ENCODE data around the gene RNASE1.
"Not testable (repeated sequence)": the region's sequence is repeated elsewhere in the genome, so short reads cannot be mapped to it uniquely, and the experiment has no call there.

The RNASE1 gene

GRCh38 chr14:20802341-20803084 lies at the start of gene RNASE1:
Gene RNASE1, minus strand, starts transcription at chr14:20802844. Its CDS starts 776 bp downstream, at chr14:20802068.
- no peak within 1 kb of the TSS for H3K27ac Mint-ChIP-seq
- H3K9me3 Mint-ChIP-seq: no peaks in the 10 kb centered on the region
- DNase-seq: no peak
- H3K4me1 Mint-ChIP-seq (ENCODE audit: low read depth): peaks cover 5% of the 10 kb centered on the region
- no peaks in the 10 kb centered on the region for H3K27me3 Mint-ChIP-seq
- H3K4me3 Mint-ChIP-seq: no peak within 1 kb of the TSS
- no peaks in the 10 kb centered on the region for H3K36me3 Mint-ChIP-seq (ENCODE audit: low read depth)

DNA sequence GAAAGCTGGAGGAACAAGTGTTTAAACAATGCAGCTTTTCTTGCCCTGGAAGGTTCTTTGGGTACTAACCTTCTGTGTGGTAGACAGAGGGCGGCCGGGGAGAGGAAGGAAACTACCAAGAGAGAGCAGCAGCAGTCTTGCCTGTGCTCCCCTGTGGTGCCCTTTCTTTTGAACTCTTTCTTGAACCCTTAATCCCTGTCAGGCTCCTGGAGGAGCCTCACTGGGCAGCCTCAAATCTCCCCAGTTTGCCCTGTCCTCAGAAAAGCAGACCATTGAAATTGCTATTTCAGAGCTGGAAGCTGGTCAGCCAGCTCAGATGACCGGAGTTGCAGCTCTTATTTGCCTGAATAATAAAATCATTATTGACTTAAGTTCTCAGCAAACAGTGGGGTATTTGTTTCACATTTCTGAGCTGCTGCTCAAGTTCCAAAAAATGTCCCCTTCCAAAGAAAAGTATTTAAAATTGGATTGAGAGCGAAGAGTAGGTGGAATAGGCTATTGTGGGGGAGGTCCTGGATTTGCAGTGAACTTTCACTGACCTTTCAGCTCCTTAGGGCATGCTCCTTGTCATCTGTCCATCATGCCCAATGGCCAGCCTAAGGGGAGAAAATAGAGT lies 46.4 kb upstream of the RNASE1 start:
- Mint-ChIP-seq H3K27ac (no peak overlapping the region), H3K36me3 (ENCODE audit: low read depth) (no peaks in the 10 kb centered on the region), H3K9me3 (no peaks in the 10 kb centered on the region), H3K4me1 (ENCODE audit: low read depth) (no peaks in the 10 kb centered on the region), H3K27me3 (peaks cover 6% of the 10 kb centered on the region), H3K4me3 (no peak overlapping the region)
- no peak for DNase-seq

DNA sequence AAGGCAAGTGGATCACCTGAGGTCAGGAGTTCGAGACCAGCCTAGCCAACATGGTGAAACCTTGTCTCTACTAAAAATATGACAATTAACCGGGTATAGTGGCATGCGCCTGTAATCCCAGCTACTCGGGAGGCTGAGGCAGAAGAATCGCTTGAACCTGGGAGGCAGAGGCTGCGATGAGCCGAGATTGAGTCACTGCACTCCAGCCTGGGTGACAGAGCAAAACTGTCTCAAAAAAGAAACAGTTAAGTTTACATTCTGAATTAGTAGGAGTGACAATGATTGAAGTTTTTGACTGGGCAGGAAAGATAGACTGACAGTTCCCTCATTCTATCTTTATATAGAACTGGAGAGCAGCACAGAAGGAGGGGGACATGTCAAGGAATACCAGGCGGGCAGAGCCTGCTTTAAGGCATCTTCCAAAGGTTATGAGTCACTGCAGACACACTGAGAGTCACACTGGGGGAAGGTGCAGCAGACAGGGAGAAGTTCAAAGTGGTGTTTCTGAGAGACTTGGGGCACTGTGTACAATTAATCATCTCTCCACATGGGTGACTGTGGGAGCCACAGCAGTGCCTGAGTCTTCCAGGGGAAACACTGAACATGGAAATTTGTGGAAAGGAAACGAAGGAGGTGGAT lies 45.8 kb upstream of the RNASE1 start:
- Mint-ChIP-seq H3K27ac (no peak overlapping the region), H3K9me3 (no peaks in the 10 kb centered on the region), H3K4me1 (ENCODE audit: low read depth) (no peaks in the 10 kb centered on the region), H3K36me3 (ENCODE audit: low read depth) (no peaks in the 10 kb centered on the region), H3K27me3 (peaks cover 6% of the 10 kb centered on the region), H3K4me3 (no peak overlapping the region)
- no peak for DNase-seq

DNA sequence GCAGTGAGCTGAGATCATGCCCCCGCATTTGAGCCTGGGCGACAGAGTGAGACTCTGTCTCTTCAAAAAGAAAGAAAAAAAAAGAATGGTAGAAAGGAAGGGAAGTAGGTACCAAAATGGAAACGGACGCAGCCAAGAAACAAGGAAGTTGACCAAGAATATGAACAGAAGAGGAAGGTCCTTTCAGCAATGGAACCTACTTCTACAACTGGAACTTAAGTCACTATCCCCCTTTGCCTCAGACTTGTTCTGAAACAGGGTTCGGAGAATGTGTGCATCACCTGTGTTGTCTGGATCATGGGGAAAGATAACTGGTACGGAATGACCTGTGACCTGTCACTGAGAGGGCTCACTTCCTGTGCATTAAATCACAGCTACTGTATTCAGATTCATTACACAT lies 43.9 kb upstream of the RNASE1 start:
- no peaks in the 10 kb centered on the region for H3K36me3 Mint-ChIP-seq (ENCODE audit: low read depth)

DNA sequence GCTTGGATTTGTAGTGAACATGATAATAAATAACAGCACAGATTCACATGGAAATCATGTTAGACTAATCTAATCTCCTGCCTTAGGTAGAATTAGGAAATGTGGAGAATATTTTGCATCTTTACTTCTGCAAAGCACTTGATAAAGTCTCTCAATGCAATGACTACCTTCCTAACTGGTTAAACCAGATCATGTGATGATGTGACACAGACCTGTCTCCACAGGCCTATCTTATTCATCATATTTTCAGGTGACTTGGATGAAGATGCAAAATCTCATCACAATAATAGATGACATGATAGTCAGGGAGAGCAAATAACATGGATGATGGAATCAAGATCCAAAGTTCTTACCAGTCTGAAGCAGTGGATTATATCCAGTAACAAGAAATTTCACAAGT lies 38.5 kb upstream of the RNASE1 start:
- no peak for DNase-seq
- H3K4me3 Mint-ChIP-seq: no peak overlapping the region
- H3K4me1 Mint-ChIP-seq (ENCODE audit: low read depth): no peaks in the 10 kb centered on the region
- H3K9me3 Mint-ChIP-seq: no peaks in the 10 kb centered on the region
- H3K36me3 Mint-ChIP-seq (ENCODE audit: low read depth): no peaks in the 10 kb centered on the region
- no peaks in the 10 kb centered on the region for H3K27me3 Mint-ChIP-seq
- H3K27ac Mint-ChIP-seq: no peak overlapping the region

More for the DNA sequence above, 43.9 kb upstream of the RNASE1 start:
- H3K4me3 Mint-ChIP-seq: no peak overlapping the region
- H3K9me3 Mint-ChIP-seq: no peaks in the 10 kb centered on the region
- no peak for DNase-seq
- no peak overlapping the region for H3K27ac Mint-ChIP-seq
- H3K4me1 Mint-ChIP-seq (ENCODE audit: low read depth): no peaks in the 10 kb centered on the region
- peaks cover 6% of the 10 kb centered on the region for H3K27me3 Mint-ChIP-seq

GRCh38 chr14:20837831-20838230 lies 35.2 kb upstream of the RNASE1 start:
- no peaks in the 10 kb centered on the region for H3K4me1 Mint-ChIP-seq (ENCODE audit: low read depth)
- no peaks in the 10 kb centered on the region for H3K9me3 Mint-ChIP-seq
- H3K27ac Mint-ChIP-seq: no peak overlapping the region
- no peak for DNase-seq
- no peak overlapping the region for H3K4me3 Mint-ChIP-seq
- no peaks in the 10 kb centered on the region for H3K36me3 Mint-ChIP-seq (ENCODE audit: low read depth)
- H3K27me3 Mint-ChIP-seq: no peaks in the 10 kb centered on the region

DNA sequence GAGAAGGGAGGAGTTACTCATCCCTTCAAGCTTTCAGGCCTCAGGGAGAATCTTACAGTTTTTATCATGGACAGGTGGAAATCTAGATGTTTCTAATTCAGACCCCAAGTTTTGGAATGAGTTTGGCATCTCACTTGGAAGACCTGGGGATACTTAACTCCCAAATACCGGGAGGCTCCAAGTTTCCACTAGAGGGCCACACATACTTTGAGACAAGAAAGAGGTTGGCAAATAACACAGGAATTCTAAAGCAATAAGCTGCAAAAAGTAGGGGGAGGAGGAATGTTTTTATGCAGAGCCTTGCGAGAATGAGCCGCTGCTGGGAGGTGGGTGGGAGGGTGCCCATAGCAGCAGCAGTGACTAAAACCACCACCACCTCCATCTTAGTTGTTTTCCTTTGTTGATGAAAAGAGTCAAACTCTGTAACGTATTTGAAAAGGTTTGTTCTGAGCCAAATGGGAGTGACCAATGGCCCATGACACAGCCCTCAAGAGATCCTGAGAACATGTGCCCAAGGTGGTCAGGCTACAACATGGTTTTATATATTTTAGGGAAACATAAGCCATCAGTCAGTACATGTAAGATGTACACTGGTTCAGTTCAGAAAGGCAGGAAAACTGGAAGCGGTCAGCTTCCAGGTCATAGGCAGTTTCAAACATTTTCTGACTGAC lies 34.2 kb upstream of the RNASE1 start:
- DNase-seq: no peak
- H3K4me1 Mint-ChIP-seq (ENCODE audit: low read depth): no peaks in the 10 kb centered on the region
- no peak overlapping the region for H3K4me3 Mint-ChIP-seq
- H3K27me3 Mint-ChIP-seq: no peaks in the 10 kb centered on the region
- no peaks in the 10 kb centered on the region for H3K36me3 Mint-ChIP-seq (ENCODE audit: low read depth)
- H3K9me3 Mint-ChIP-seq: no peaks in the 10 kb centered on the region
- H3K27ac Mint-ChIP-seq: no peak overlapping the region

DNA sequence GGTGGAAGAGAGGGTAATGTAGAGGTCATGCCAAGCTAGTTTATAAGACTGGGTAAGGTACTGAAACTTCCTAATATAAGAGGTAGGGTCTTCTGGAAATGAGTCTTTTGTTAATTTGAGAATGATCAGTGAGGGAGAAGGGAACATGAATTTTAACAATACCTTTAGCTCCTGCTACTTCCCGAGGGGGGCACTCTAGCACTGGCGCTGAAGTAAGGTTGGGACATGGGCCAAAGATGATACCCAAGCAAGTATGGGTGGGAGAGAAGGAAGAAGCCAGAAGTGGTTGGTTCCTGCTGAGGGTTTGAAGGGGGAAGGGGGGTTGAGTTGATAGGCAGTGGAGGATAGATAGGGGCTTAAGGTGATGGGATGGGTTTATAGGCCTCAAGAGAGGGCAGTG lies 32.3 kb upstream of the RNASE1 start:
- Mint-ChIP-seq H3K27ac (no peak overlapping the region), H3K4me1 (ENCODE audit: low read depth) (no peaks in the 10 kb centered on the region), H3K9me3 (no peaks in the 10 kb centered on the region), H3K27me3 (no peaks in the 10 kb centered on the region), H3K36me3 (ENCODE audit: low read depth) (no peaks in the 10 kb centered on the region), H3K4me3 (no peak overlapping the region)
- DNase-seq: no peak

- Mint-ChIP-seq H3K4me3 (no peak overlapping the region), H3K27me3 (no peaks in the 10 kb centered on the region), H3K27ac (no peak overlapping the region), H3K4me1 (ENCODE audit: low read depth) (peaks cover 8% of the 10 kb centered on the region), H3K36me3 (ENCODE audit: low read depth) (no peaks in the 10 kb centered on the region), H3K9me3 (peaks cover 3% of the 10 kb centered on the region)
- DNase-seq: no peak
Measured at GRCh38 chr14:20830831-20831230, 28.2 kb upstream of the RNASE1 start.

- not testable (repeated sequence) for H3K4me1 Mint-ChIP-seq (ENCODE audit: low read depth); H3K36me3 Mint-ChIP-seq (ENCODE audit: low read depth); H3K27me3 Mint-ChIP-seq; H3K9me3 Mint-ChIP-seq; DNase-seq; H3K4me3 Mint-ChIP-seq; H3K27ac Mint-ChIP-seq
Measured at GRCh38 chr14:20828024-20828694, 25.5 kb upstream of the RNASE1 start.

DNA sequence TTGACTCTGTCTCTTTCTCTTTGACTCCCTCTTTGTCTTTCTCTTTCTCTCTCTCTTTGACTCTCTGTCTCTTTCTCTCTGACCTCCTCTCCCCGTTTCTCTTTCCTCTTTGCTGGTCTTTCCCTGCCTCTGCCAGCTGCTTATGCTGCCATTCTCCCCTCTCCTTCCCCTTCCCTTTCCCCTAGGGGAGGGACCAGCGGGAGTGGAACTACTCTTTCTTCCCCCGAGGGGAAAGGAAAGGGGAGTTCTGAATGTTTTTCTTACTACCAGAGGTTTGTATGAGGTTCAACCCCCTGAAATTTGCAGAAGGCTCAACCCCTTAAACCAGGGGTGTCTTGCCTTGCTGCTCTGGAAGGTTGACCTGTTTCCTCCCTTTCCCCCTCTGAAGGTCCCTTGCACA lies 24.7 kb upstream of the RNASE1 start:
- Mint-ChIP-seq H3K4me3 (no peak overlapping the region), H3K9me3 (peaks cover 3% of the 10 kb centered on the region), H3K36me3 (ENCODE audit: low read depth) (no peaks in the 10 kb centered on the region), H3K4me1 (ENCODE audit: low read depth) (peaks cover 8% of the 10 kb centered on the region), H3K27ac (no peak overlapping the region), H3K27me3 (peaks cover 3% of the 10 kb centered on the region)
- no peak for DNase-seq

DNA sequence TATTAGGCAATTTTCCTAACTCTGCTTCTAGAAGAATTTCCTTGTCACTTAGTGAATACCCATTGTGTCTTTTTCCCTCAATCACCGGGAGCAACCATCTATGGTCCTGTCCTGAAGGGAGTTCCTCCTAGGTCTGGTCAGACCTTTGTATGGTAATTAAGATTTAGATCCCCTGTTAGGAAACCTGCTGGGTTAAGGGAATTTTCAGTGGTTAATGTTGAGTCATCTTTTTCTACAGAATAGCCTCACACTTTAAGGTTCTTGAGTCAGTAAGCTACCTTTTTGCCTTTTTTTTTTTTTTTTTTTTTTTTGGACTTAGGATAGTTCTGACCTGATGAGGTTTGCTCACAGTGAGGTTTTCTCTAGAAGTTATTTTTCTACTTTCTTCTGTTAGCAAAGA lies 24.0 kb upstream of the RNASE1 start:
- not testable (repeated sequence) for DNase-seq

GRCh38 chr14:20823859-20824258 lies 21.2 kb upstream of the RNASE1 start:
- Mint-ChIP-seq H3K4me3 (no peak overlapping the region), H3K27ac (no peak overlapping the region), H3K9me3 (peaks cover 2% of the 10 kb centered on the region), H3K27me3 (peaks cover 3% of the 10 kb centered on the region), H3K36me3 (ENCODE audit: low read depth) (no peaks in the 10 kb centered on the region), H3K4me1 (ENCODE audit: low read depth) (peaks cover 8% of the 10 kb centered on the region)
- DNase-seq: no peak

More for the DNA sequence above, 24.0 kb upstream of the RNASE1 start:
- not testable (repeated sequence) for H3K27me3 Mint-ChIP-seq; H3K4me1 Mint-ChIP-seq (ENCODE audit: low read depth); H3K9me3 Mint-ChIP-seq; H3K36me3 Mint-ChIP-seq (ENCODE audit: low read depth); H3K4me3 Mint-ChIP-seq; H3K27ac Mint-ChIP-seq

- H3K27ac Mint-ChIP-seq; H3K4me3 Mint-ChIP-seq; H3K9me3 Mint-ChIP-seq; H3K27me3 Mint-ChIP-seq; DNase-seq; H3K4me1 Mint-ChIP-seq (ENCODE audit: low read depth); H3K36me3 Mint-ChIP-seq (ENCODE audit: low read depth): not testable (repeated sequence)
Measured at GRCh38 chr14:20821521-20822108, 19.0 kb upstream of the RNASE1 start.

All from activated T-cell treated with anti-CD3 and anti-CD28 coated beads, Interleukin-2, amount 50 U/mL, for 24 hours (primary cell).